NT2/D1 (cell line): ENCODE data around the gene CNPY3.

Experiments used
- SUZ12 ChIP-seq: IDR thresholded peaks from 2 replicates; pipeline ENCODE4 v1.6.1; 2011; ENCODE audit not compliant: insufficient read length, insufficient read depth; ENCODE audit errors: extremely low read depth
- YY1 ChIP-seq: IDR thresholded peaks from 2 replicates; pipeline ENCODE4 v1.6.1; 2011; ENCODE audit not compliant: insufficient read length, insufficient read depth
- ZNF274 ChIP-seq: IDR thresholded peaks from 2 replicates; pipeline ENCODE4 v1.6.1; 2011; ENCODE audit warnings: mild to moderate bottlenecking, low read depth, low read length

DNA sequence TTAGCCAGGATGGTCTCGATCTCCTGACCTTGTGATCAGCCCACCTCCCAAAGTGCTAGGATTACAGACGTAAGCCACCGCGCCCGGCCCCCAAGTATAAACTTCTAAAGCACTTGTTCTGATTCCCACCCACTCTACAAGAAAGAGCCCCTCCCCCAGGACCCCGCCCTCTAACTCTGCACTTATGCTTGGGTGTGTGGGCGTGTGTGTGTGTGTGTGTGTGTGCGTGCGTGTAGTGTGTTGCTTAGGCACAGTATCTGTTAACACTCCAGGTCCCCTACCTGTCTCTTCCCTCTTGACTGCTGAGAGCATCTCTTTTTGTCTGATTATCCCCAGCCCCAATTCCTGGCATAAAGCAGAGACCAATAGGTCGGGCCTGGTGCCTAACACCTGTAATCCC is 19.4 kb upstream of the CNPY3 start:
- TF ChIP-seq SUZ12 (no peak), ZNF274 (no peak), YY1 (no peak)
